GM12875 (cell line): Measurements from ENCODE around the gene PRPF38A.

ENCODE experiments used
- H3K4me3 ChIP-seq: one replicate; pipeline ENCODE4 v1.5.1; 2011; ENCODE audit warnings: low read depth, low read length, control low read depth
- TF ChIP-seq, protein P1 (sequence below): IDR thresholded peaks from 2 replicates; pipeline ENCODE4 v1.5.1; 2011; ENCODE audit warnings: low read depth, mild to moderate bottlenecking, control low read depth, inconsistent platforms, low read length, moderate library complexity, borderline replicate concordance; ENCODE audit not compliant: insufficient read depth

PRPF38A gene

GRCh38 chr1:52416811-52417210 is 12.4 kb downstream of the PRPF38A start:
- H3K4me3 ChIP-seq, result no peak overlapping the region
- TF ChIP-seq, protein P1, sequence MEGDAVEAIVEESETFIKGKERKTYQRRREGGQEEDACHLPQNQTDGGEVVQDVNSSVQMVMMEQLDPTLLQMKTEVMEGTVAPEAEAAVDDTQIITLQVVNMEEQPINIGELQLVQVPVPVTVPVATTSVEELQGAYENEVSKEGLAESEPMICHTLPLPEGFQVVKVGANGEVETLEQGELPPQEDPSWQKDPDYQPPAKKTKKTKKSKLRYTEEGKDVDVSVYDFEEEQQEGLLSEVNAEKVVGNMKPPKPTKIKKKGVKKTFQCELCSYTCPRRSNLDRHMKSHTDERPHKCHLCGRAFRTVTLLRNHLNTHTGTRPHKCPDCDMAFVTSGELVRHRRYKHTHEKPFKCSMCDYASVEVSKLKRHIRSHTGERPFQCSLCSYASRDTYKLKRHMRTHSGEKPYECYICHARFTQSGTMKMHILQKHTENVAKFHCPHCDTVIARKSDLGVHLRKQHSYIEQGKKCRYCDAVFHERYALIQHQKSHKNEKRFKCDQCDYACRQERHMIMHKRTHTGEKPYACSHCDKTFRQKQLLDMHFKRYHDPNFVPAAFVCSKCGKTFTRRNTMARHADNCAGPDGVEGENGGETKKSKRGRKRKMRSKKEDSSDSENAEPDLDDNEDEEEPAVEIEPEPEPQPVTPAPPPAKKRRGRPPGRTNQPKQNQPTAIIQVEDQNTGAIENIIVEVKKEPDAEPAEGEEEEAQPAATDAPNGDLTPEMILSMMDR, result no peak

DNA sequence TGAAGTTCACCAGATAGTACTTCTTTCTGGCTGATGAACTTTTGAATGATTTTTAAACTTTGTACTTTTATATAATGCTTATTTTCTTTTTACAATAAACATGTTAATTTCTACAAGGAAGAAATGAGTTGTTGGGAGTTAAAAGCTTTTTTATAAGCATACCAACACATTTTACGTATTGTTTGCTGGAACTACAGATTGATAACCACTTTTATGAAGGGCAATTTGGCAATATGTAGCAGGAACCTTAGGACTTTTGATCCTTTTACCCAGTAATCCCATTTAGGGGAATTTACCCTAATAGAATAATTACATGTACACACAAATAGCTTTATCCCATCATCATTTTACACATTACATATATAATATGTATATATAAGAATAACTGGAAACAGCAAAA is 16.3 kb downstream of the PRPF38A start:
- TF ChIP-seq, protein P1, result no peak
- no peak overlapping the region for H3K4me3 ChIP-seq

DNA sequence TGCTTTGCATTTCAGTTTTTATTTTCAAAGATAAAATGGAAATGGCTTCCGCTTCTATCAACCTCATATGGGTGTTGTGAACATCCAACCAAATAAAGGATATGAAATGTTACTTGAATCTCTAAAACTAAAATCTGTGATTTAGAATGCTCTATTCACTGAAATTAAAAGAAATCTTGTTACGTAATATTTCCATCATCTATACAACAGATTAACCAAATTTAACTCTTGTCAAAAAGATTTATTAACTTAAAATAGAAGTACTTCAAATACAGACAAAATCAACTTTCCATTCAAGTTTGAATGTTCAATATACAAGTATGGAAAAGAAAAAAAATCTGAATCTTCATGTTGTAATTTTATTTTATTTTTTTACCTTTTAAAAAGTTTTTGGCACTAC is 18.7 kb downstream of the PRPF38A start:
- H3K4me3 ChIP-seq, result no peak overlapping the region
- TF ChIP-seq, protein P1, result no peak

DNA sequence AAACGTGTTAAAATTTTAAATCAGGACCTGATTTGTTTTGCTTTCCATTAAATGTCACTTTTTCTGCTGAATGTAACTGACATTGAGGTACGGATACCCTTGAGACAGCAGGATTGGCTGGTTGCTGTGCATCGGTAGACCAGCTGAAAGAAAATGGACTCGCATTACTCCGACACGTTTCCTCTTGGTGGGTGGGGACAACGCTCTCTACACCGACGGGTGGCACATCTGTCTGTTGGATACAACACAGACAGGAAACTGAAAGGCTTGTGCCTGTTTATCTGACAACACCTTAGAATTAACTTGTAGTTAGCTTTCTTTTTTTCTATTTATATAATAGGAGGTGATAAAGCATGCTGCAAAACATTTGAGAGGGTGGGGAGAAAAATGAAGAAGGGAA is 19.4 kb downstream of the PRPF38A start:
- no peak overlapping the region for H3K4me3 ChIP-seq
- TF ChIP-seq, protein P1, result no peak

- TF ChIP-seq, protein P1, result no peak
- H3K4me3 ChIP-seq, result no peak overlapping the region
These were observed 19.8 kb downstream of the PRPF38A start for GRCh38 chr1:52424231-52424636.

- no peak overlapping the region for H3K4me3 ChIP-seq
- TF ChIP-seq, protein P1, result no peak
These were observed 20.4 kb downstream of the PRPF38A start for GRCh38 chr1:52424813-52425212.

DNA sequence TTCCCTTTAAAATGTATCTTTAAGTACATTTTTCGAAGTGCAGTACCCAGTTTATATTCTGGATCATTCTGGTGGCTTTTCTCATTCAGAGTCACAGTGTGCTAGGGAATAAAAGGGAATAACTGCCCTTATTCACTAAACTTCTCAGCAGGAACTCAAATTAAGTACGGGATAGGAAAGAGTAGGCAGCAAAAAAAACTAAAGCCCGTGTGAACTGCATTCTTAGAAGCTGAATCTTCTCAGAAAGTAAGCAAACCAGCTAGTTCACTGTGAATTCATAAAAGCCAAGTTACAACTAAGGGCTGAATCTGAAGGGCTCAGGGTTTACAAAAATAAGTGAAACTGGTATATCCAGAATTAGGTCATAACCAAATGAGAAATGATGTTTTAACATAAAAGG is 22.0 kb downstream of the PRPF38A start:
- TF ChIP-seq, protein P1, result no peak
- no peak overlapping the region for H3K4me3 ChIP-seq
